Measurements from ENCODE around the gene ASCC3.
"Not testable (repeated sequence)": the region's sequence is repeated elsewhere in the genome, so short reads cannot be mapped to it uniquely, and the experiment has no call there.

The ASCC3 gene

GRCh38 chr6:100838011-100838410 is 43.1 kb downstream of the ASCC3 start:
- TF ChIP-seq CTCF (IDR thresholded peaks at IDR 0.05; ENCODE audit: unreplicated experiment in 3 of 3), result no peak
- Mint-ChIP-seq H3K4me1 (no peaks in the 10 kb centered on the region), H3K27me3 (ENCODE audit: low read depth) (no peaks in the 10 kb centered on the region), H3K27ac (no peak overlapping the region), H3K9me3 (no peaks in the 10 kb centered on the region), H3K36me3 (ENCODE audit: low read depth) (peaks cover 16% of the 10 kb centered on the region), H3K4me3 (no peak overlapping the region)

- Mint-ChIP-seq H3K4me3 (no peak overlapping the region), H3K4me1 (no peaks in the 10 kb centered on the region), H3K36me3 (ENCODE audit: low read depth) (peaks cover 16% of the 10 kb centered on the region), H3K27ac (no peak overlapping the region), H3K27me3 (ENCODE audit: low read depth) (no peaks in the 10 kb centered on the region), H3K9me3 (no peaks in the 10 kb centered on the region)
- no peak for TF ChIP-seq CTCF (IDR thresholded peaks at IDR 0.05; ENCODE audit: unreplicated experiment in 3 of 3)
Observed at GRCh38 chr6:100833972-100834574, 47.1 kb downstream of the ASCC3 start.

- not testable (repeated sequence) for H3K9me3 Mint-ChIP-seq; H3K4me3 Mint-ChIP-seq; H3K4me1 Mint-ChIP-seq; H3K27ac Mint-ChIP-seq; H3K27me3 Mint-ChIP-seq (ENCODE audit: low read depth); H3K36me3 Mint-ChIP-seq (ENCODE audit: low read depth)
Observed at GRCh38 chr6:100829077-100829595, 52.0 kb downstream of the ASCC3 start.

- H3K36me3 Mint-ChIP-seq (ENCODE audit: low read depth), result peaks cover 14% of the 10 kb centered on the region
- no peak overlapping the region for H3K27ac Mint-ChIP-seq
- H3K4me3 Mint-ChIP-seq, result no peak overlapping the region
- no peak for TF ChIP-seq CTCF (IDR thresholded peaks at IDR 0.05; ENCODE audit: unreplicated experiment in 3 of 3)
- H3K9me3 Mint-ChIP-seq, result no peaks in the 10 kb centered on the region
- no peaks in the 10 kb centered on the region for H3K27me3 Mint-ChIP-seq (ENCODE audit: low read depth)
- H3K4me1 Mint-ChIP-seq, result peaks cover 6% of the 10 kb centered on the region
Observed at GRCh38 chr6:100823041-100823440, 58.1 kb downstream of the ASCC3 start.

GRCh38 chr6:100818066-100818465 is 63.1 kb downstream of the ASCC3 start:
- Mint-ChIP-seq H3K27me3 (ENCODE audit: low read depth) (no peaks in the 10 kb centered on the region), H3K4me3 (no peak overlapping the region)

GRCh38 chr6:100810015-100810414 is 71.1 kb downstream of the ASCC3 start:
- no peak overlapping the region for H3K4me3 Mint-ChIP-seq
- peaks cover 29% of the 10 kb centered on the region for H3K36me3 Mint-ChIP-seq (ENCODE audit: low read depth)
- no peak for TF ChIP-seq CTCF (IDR thresholded peaks at IDR 0.05; ENCODE audit: unreplicated experiment in 3 of 3)

More at GRCh38 chr6:100818066-100818465, 63.1 kb downstream of the ASCC3 start:
- peaks cover 12% of the 10 kb centered on the region for H3K9me3 Mint-ChIP-seq
- no peak for TF ChIP-seq CTCF (IDR thresholded peaks at IDR 0.05; ENCODE audit: unreplicated experiment in 3 of 3)
- H3K36me3 Mint-ChIP-seq (ENCODE audit: low read depth), result peaks cover 46% of the 10 kb centered on the region
- H3K27ac Mint-ChIP-seq, result no peak overlapping the region
- peaks cover 3% of the 10 kb centered on the region for H3K4me1 Mint-ChIP-seq

More at GRCh38 chr6:100810015-100810414, 71.1 kb downstream of the ASCC3 start:
- no peaks in the 10 kb centered on the region for H3K4me1 Mint-ChIP-seq
- H3K27me3 Mint-ChIP-seq (ENCODE audit: low read depth), result no peaks in the 10 kb centered on the region
- no peak overlapping the region for H3K27ac Mint-ChIP-seq
- H3K9me3 Mint-ChIP-seq, result peaks cover 2% of the 10 kb centered on the region
